GM12878 (cell line): ENCODE results near the gene SEC14L1. TPM values are rescaled to one million over a fixed set of nuclear protein-coding genes. Genes with fewer than 3 reads are reported as not detected.

Experiments
- ATAC-seq: fragments of 200-7000 bp; cut with Tn5 transposase; 3 replicates; pipeline ENCODE4 v1.9.1; 2020; ENCODE audit warnings: mild to moderate bottlenecking, moderate library complexity
- BruUV-seq: library from RNA; stranded (reverse); fragments of 400-500 nt; replicated peaks from 2 replicates; lab custom pipeline; 2021; lab: Mats Ljungman, UMichigan
- CTCF ChIA-PET: fragments of 300-600 bp; sonication (Branson Sonifier 250); formaldehyde crosslinking; extraction: SDS; loops from one replicate; lab custom pipeline; 2021; ENCODE audit warnings: inconsistent platforms; lab: Yijun Ruan, JAX
- POLR2A ChIA-PET: fragments of 350-600 bp; formaldehyde crosslinking; extraction: SDS; loops from one replicate; lab custom pipeline; 2021; ENCODE audit warnings: inconsistent platforms; lab: Charles Lee
- RAD21 ChIA-PET: fragments of 300-600 bp; sonication (Branson Sonifier 250); formaldehyde crosslinking; loops from one replicate; lab custom pipeline; 2023; ENCODE audit warnings: antibody characterized with exemption; ENCODE audit not compliant: unreplicated experiment; lab: Charles Lee
- SMC1A ChIA-PET: fragments of 300-600 bp; sonication (Branson Sonifier 250); formaldehyde crosslinking; loops from one replicate; lab custom pipeline; 2023; ENCODE audit not compliant: unreplicated experiment, uncharacterized antibody; lab: Charles Lee
- DNase-seq: peaks from one replicate; pipeline ENCODE4 v3.0.0-alpha.2; 2011; ENCODE audit warnings: low read depth, low spot score
- FAIRE-seq: peaks from 3 replicates; lab custom pipeline; 2011; peaks lifted over from hg19 to GRCh38; lab: Jason Lieb, UNC
- H2AFZ ChIP-seq: 2 replicates; pipeline ENCODE4 v1.6.0; 2011; ENCODE audit warnings: low read depth, low read length, control low read depth; ENCODE audit not compliant: control insufficient read depth
- H3K27ac ChIP-seq: 2 replicates; pipeline ENCODE4 v1.5.1; 2011; ENCODE audit warnings: control low read depth; ENCODE audit not compliant: control insufficient read depth, insufficient read depth
- H3K27me3 ChIP-seq, 2 experiments: replicated peaks in 1 of 2; 2 replicates each; pipeline versions ENCODE4 v1.6.0 to v1.6.1; 2011; ENCODE audit warnings: low read length in 1 of 2; ENCODE audit not compliant: control insufficient read depth in 2 of 2, insufficient read depth in 2 of 2
- H3K36me3 ChIP-seq, 2 experiments: 2 replicates each; pipeline ENCODE4 v1.5.1; 2011; ENCODE audit warnings: low read length in 1 of 2; ENCODE audit not compliant: control insufficient read depth in 2 of 2, insufficient read depth in 2 of 2
- H3K4me1 ChIP-seq: 2 replicates; pipeline ENCODE4 v1.6.1; 2011; ENCODE audit warnings: mild to moderate bottlenecking, low read length, moderate library complexity, mixed read lengths; ENCODE audit not compliant: control insufficient read depth, insufficient read depth
- H3K4me2 ChIP-seq: 2 replicates; pipeline ENCODE4 v1.6.0; 2011; ENCODE audit warnings: control low read depth; ENCODE audit not compliant: control insufficient read depth, insufficient read depth
- H3K4me3 ChIP-seq: fragments of 200-600 bp; sonication (generic); 2 replicates; pipeline ENCODE4 v1.5.1; 2016
- H3K79me2 ChIP-seq: 2 replicates; pipeline ENCODE4 v1.6.0; 2011; ENCODE audit warnings: low read length; ENCODE audit not compliant: control insufficient read depth, insufficient read depth
- H3K9ac ChIP-seq: 2 replicates; pipeline ENCODE4 v1.8.0; 2011; ENCODE audit warnings: low read length, control low read depth, mixed read lengths; ENCODE audit not compliant: control insufficient read depth, insufficient read depth
- H3K9me3 ChIP-seq: replicated peaks from 3 replicates; pipeline ENCODE4 v1.5.1; 2011; ENCODE audit warnings: mild to moderate bottlenecking, low read length; ENCODE audit not compliant: control insufficient read depth, insufficient read depth
- H4K20me1 ChIP-seq: 2 replicates; pipeline ENCODE4 v1.6.0; 2011; ENCODE audit not compliant: control insufficient read depth, insufficient read depth
- HDGF ChIP-seq: fragments of 450-650 bp; IDR thresholded peaks from 2 replicates; pipeline ENCODE4 v1.6.1; 2016; ENCODE audit warnings: antibody characterized with exemption
- PBX3 ChIP-seq: IDR thresholded peaks from 2 replicates; pipeline ENCODE4 v1.6.1; 2011; ENCODE audit warnings: mild to moderate bottlenecking, low read depth, low read length, moderate library complexity; ENCODE audit not compliant: insufficient replicate concordance
- PKNOX1 ChIP-seq: fragments of 450-650 bp; IDR thresholded peaks from 2 replicates; pipeline ENCODE4 v1.6.1; 2016; ENCODE audit warnings: mild to moderate bottlenecking
- POLR2A ChIP-seq: IDR thresholded peaks from 2 replicates; pipeline ENCODE4 v1.6.1; 2011; ENCODE audit warnings: low read depth, mild to moderate bottlenecking, low read length
- SMARCA5 ChIP-seq: fragments of 450-650 bp; IDR thresholded peaks from 2 replicates; pipeline ENCODE4 v1.6.1; 2017; ENCODE audit warnings: mild to moderate bottlenecking
- ZNF384 ChIP-seq: IDR thresholded peaks from 2 replicates; pipeline ENCODE4 v1.6.1; 2012; ENCODE audit warnings: low read depth, mild to moderate bottlenecking, low read length, improper control_type of control experiment, borderline replicate concordance
- WGBS: methylation state at CpG from one replicate; pipeline ENCODE4 v1.1.6; 2016; ENCODE audit warnings: low lambda C conversion rate; ENCODE audit not compliant: insufficient replicate concordance, insufficient coverage; ENCODE audit errors: missing lambda C conversion rate; 5-methylcytosine and 5-hydroxymethylcytosine counted together
- in situ Hi-C: fragments of 300-500 bp; cut with MboI; formaldehyde crosslinking; loops from 9 replicates; pipeline ENCODE4 v1.14.3; 2018; ENCODE audit warnings: mixed read lengths
- intact Hi-C: fragments of 100-400 bp; cut with micrococcal nuclease; formaldehyde crosslinking; loops from one replicate; pipeline ENCODE4 v1.14.2; 2022; ENCODE audit not compliant: unreplicated experiment
- polyA plus RNA-seq, 11 experiments: library from polyadenylated mRNA; depleted of rRNA in 4 of 11; unstranded in 6 of 11; stranded (reverse) in 5 of 11; fragments of >200 nt; fragmentation: Nextera tagmentation in 4 of 11; fragmentation: Illumina TruSeq in 1 of 11; extraction: Ambion mirVana in 4 of 11; extraction: Trizol in 1 of 11; gene quantifications; 1 replicate in 1 of 11; 2 replicates in 10 of 11; pipeline versions ENCODE4 v1.2.1 to v1.2.3, GENCODE V29; 2011 to 2016; ENCODE audit warnings: inconsistent platforms in 2 of 11, missing spikeins in 2 of 11, low read depth in 1 of 11
- total RNA-seq, 4 experiments: library from RNA; depleted of rRNA in 3 of 4; stranded (reverse); fragments of >200 nt in 3 of 4; fragmentation: Illumina TruSeq in 1 of 4; extraction: Trizol in 1 of 4; gene quantifications; 2 replicates each; pipeline versions ENCODE4 v1.2.1 to v1.2.3, GENCODE V29; 2013 to 2021
- TF ChIP-seq, protein P1 (sequence below): IDR thresholded peaks from 2 replicates; pipeline ENCODE4 v1.6.1; 2011; ENCODE audit warnings: low read depth, low read length, improper control_type of control experiment, borderline replicate concordance

Gene SEC14L1
- total and polyA plus RNA-seq, 10 of the 15 experiments (the other 5 are each of a cell fraction or from before 2014, with no cell fraction given) = 6.3 to 66.1 (median 33.5) TPM

DNA sequence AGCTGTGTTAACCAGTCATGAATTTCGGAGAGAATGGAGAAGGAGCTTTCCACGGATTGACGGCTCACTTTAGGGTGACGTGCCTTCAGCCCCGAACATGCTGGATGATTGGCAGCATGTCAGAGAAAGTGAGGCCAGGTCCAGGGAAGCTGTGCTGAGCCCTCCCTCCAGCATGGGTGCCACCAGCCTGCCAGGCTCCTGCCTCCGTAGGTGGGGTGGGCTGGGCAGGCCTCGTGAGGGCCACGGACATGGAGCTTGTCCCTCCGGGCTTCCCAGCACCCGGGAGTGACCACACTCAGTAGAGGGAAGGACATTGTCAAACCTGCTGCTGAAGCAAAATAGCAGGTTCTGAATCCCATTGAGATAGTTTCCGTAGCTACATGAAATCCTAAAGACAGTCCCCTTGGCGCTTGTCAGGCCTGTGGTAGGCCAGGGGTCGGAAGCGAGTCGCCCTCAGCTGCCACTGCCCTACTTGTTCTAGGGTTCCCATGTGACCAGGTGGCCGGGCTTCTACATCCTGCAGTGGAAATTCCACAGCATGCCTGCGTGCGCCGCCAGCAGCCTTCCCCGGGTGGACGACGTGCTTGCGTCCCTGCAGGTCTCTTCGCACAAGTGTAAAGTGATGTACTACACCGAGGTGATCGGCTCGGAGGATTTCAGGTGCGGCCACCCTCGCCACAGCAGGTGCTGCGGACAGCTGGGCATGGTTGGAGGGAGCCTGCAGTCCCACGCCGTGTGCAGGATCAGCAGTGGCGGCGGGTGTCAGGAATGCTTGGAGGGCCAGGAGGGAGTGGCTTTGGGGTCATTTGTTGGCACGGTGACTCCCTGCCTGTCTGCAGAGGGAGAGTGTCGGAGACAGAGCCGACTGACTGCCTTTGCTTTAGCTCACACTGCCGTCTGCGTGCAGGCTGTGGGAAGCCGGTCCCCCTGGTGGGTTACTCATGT, 72.3 kb downstream of the SEC14L1 start:
- Histone ChIP-seq H3K79me2 (peaks cover 3% of the 10 kb centered on the region; the same call in 1 of the 2 replicates), H3K36me3 (peaks cover 59 to 69% of the 10 kb centered on the region in 2 experiments), H3K27me3 (no peaks in the 10 kb centered on the region), H3K27ac (peak overlapping the region; percentile 92), H3K4me2 (peak overlapping the region; percentile 95), H2AFZ (peak overlapping the region; percentile 73), H3K9ac (peak overlapping the region; percentile 62), H3K4me1 (peaks cover 36% of the 10 kb centered on the region), H3K4me3 (no peak overlapping the region), H4K20me1 (no peaks in the 10 kb centered on the region), H3K9me3 (no peaks in the 10 kb centered on the region)
- no TSS peak for BruUV-seq
- WGBS = 85% methylated on average over 40 of the region's 40 CpGs
- peak; percentile 58 for ATAC-seq
- peak; percentile 84 for TF ChIP-seq PBX3
- TF ChIP-seq POLR2A = peak; percentile 23; the same call in 1 of the 2 replicates
- TF ChIP-seq SMARCA5 = peak; percentile 37; the same call in 1 of the 2 replicates
- no peak for TF ChIP-seq ZNF384
- TF ChIP-seq HDGF = peak; percentile 34; the same call in 1 of the 2 replicates
- TF ChIP-seq, protein P1, sequence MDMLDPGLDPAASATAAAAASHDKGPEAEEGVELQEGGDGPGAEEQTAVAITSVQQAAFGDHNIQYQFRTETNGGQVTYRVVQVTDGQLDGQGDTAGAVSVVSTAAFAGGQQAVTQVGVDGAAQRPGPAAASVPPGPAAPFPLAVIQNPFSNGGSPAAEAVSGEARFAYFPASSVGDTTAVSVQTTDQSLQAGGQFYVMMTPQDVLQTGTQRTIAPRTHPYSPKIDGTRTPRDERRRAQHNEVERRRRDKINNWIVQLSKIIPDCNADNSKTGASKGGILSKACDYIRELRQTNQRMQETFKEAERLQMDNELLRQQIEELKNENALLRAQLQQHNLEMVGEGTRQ = no peak
- TF ChIP-seq PKNOX1 = peak; percentile 93
- ChIA-PET SMC1A (interaction anchor here (0.7 to 2.9 kb wide), 18 partner anchors 17 to 134 kb away, joined by 3 to 20 read pairs (median 6); partner anchors contain the start of gene SEC14L1), POLR2A (interaction anchor here (0.5 to 3.5 kb wide), 16 partner anchors 8 to 745 kb away, joined by 3 to 18 read pairs (median 4); partner anchors contain the start of genes SEC14L1 and TNRC6C), RAD21 (interaction anchor here (0.5 to 3.4 kb wide), 17 partner anchors 11 to 1149 kb away, joined by 3 to 29 read pairs (median 7); partner anchors contain the start of gene SEC14L1), CTCF (interaction anchor here (0.6 to 4.5 kb wide), 17 partner anchors 10 to 157 kb away, joined by 3 to 17 read pairs (median 4); partner anchors contain the start of gene SEC14L1)
- in situ Hi-C loops = no loop called here
- DNase-seq = no peak
- no peak for FAIRE-seq
- intact Hi-C loops = loop anchor here (2.0 to 5.0 kb wide), 2 partner anchors 72 to 106 kb away; partner anchors contain the start of gene SEC14L1
